Activated T-cell treated with anti-CD3 and anti-CD28 coated beads, Interleukin-2, amount 50 U/mL, for 1 hour (primary cell): ENCODE measurements around the gene XPR1.
"Not testable (repeated sequence)": the region's sequence is repeated elsewhere in the genome, so short reads cannot be mapped to it uniquely, and the experiment has no call there.

ENCODE experiments used
- DNase-seq: peaks from one replicate; pipeline ENCODE4 v3.0.0-alpha.2; 2020

Gene XPR1

DNA sequence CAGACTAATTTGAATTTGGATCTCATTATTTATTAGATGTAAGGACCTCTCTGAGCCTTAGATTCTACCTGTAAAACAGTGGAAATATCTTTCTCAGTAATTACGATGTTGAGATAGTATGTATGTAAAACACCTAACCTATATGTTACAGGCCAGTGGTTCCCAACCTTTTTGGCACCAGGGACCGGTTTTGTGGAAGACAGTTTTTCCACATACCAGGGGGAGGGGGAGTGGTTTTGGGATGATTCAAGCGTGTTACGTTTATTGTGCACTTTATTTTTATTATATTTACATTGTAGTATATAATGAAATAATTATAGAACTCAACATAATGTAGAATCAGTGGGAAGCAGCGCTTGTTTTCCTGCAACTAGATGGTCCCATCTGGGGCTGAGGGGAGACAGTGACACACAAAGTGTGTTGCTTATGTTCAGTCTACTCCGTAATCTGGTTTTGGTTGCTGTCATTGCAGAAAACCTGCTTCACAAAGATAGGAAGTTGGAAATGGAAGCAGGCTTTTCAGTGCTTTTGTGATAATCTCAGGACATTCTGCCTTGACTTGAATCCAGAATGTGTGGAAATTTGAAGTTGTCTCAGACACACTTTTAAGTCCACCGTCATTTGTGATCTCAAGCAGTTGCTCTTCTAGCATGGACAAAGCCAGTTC is 12.8 kb downstream of the XPR1 start:
- no peak for DNase-seq

DNA sequence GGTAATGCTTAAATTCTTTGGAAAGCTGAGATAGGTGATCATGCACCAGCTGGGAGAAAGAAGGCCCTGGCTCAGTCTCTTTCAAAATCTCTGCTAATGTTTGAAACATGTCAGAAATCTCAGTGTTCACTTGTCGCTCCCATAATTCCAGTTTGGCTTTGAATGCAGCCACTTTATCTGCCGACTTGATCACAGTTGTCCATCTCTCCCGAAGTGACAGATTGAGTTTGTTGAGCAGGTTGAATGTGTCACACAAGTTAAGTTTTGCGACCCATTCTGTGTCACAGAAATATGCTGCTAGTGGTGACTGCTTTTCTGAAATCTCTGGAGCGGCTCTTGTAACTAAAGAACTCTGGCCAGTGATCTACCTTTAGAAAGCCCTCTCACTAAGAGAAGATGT is 13.4 kb downstream of the XPR1 start:
- DNase-seq, result not testable (repeated sequence)

DNA sequence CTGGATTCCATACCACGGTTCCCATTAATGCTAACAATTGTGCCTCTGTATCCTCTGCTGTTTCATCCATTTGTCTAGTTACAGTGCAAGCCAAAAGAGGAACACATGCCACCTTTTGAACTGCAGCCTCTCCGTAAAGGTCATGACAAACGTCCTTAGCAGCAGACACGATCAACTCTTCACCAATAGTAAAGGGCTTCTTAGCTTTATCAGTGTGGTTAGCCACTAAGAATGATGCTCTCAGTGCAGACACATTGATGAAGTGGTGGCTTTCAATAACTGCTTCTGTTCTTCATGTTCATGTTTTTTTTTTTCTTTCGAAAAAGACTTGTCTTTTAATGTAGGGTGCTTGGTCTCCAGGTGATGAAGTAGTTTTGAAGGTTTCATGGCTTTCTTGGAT is 14.3 kb downstream of the XPR1 start:
- DNase-seq, result no peak

DNA sequence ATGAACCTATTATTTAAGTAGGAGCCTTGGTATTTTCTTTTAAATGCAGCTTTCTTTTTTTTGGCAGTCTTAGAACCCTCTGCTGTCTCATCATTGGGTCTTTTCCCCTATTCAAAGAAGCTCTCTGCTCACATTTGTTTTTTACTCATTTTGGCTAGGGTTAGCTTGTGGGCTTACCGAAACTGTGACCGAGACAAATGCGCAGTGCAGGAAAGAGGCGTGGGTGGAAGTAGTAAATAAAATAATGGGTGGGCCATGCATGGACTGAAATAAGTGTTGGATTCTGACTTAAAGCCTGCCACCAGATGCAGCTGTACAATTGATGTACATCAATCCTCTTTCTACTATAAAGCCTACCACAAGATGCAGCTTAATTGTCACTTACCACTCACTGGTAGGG is 14.7 kb downstream of the XPR1 start:
- no peak for DNase-seq

DNA sequence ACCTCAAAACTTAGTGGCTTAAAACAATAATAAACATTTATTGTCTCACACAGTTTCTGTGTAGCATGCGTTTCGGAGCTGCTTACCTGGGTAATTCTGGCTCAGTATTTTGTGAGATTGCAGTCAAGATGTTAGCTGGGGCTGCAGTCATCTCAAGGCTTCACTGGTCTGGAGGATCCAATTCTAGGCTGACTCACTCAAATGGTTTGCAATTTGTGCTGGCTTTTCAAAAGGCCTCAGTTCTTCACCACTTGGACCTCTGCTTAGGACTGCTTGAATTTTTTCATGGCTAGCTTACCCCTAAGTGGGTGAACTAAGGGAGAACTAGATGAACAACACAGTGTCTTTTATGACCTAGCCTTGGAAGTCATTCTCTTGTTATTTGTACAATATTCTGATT is 21.0 kb downstream of the XPR1 start:
- DNase-seq, result no peak

DNA sequence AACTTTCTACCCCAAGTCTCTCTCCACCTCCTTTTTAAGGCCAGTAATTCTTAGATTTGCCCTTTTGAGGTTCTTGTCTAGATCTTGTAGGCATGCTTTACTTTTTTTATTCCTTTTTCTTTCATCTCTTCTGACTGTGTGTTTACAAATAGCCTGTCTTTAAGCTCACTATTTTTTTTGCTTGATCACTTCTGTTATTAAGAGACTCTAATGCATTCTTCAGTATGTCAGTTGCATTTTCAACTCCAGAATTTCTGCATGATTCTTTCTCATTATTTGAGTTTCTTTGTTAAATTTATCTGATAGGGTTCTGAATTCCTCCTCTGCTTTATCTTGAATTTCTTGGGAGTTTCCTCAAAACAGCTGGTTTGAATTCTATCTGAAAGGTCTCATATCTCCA is 30.9 kb downstream of the XPR1 start:
- DNase-seq, result no peak

DNA sequence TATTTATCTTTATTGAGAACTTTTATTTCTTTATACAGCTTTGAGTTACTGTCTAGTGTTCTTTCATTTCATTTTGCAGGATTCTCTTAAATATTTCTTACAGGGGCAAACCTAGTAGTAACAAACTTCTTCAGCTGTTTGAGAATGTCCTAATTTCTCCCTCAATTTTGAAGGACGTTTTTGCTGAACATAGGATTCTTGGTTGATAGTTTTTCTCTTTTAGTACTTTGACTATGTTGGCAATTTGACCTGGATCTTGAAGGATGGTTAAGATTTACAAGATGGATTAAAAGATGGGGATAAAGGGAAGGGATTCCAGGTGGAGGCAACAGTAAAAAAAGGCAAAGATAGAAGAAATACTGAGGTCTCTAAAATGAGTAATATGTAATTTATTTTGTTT is 38.9 kb downstream of the XPR1 start:
- DNase-seq, result no peak

DNA sequence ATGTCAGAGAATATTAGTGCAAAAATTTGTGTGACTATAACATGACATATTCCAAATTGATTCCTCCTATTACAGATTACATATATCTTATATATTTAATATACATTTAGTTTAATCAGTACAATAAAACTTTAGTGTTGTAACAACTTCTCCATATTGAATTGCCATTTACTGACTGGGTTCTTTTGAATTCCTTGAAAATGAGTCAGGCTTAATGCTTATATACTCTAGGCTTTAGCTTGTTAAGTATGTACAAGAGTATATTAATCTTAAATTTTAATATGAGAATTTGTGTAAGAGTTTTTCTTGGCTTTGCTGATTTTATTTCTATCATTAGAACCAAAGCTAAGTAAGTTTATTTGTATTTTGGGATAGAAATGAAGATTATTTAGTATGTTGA is 40.3 kb downstream of the XPR1 start:
- no peak for DNase-seq

DNA sequence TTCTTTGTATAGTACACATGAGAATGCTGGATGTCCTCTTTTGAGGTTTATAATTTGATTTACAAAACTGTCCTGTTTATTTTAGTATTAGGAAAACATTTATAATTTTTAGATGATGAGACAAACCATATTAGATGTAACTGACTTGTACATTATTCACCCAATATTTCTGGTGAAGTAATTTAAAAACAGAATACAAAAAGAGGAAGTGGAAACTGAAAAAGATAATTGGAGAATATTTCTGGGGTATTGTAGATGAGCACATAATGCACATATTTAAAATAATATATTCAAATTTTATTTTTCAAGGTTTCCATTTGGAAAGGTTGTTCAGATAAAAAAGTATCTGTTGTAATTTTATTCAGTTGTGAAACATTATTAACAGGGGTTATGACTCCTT is 40.7 kb downstream of the XPR1 start:
- DNase-seq, result no peak

DNA sequence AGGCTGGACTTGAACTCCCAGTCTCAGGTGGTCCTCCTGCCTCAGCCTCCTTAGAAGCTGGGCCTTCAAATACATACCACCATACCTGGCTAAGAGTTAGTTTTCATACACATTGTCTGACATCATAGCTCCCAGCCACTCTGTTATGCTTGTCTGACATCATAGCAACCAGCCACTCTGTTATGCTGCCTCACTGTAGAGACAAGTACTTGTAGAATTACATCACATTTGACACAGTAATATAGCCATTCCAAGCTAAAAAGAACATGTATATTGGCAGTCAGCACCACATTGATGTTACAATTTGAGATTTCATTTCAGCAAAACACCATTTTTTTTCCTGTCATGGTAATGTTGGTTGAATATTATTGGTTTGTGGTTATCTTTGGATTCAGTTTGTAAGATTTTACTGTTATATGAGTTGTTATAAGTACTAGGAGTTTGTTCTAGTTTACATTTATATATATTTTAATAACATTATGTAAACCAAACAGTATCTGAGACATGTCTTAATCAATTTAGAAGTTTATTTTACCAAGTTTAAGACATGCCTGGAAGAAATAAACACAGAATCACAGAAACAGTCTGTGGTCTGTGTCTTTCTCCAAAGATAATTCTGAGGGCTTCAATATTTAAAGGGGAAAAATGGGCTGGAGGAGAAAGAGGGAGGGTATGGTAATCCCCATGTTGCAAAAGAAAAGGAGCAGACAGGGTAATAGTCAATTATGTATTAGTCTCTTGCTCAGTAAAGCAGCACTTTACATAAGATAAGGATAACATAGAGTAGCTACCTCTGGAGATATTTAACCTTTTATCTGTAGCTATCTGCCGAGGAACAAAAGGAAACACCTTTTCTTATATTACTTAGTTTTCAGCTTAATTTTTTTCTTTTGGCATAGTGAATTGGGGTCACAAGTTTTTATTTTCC is 43.0 kb downstream of the XPR1 start:
- no peak for DNase-seq

DNA sequence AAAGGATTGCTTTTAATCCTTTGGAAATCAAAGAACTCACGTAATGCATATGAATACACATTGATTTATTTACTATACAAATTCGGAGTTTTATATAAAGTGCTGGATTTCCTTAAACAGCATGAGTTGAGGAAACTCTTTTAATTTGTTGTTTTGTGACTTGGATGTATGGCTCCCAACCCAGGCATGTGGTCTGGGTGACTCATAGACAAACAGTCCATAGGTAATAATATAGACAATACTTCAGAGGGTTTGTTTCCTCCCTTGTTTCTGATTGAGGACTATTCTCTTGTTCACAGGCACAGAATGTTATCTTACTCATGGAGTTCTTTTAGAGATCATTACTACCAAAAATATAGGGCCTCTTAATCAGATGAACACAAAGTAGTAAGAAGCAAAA is 43.8 kb downstream of the XPR1 start:
- no peak for DNase-seq

DNA sequence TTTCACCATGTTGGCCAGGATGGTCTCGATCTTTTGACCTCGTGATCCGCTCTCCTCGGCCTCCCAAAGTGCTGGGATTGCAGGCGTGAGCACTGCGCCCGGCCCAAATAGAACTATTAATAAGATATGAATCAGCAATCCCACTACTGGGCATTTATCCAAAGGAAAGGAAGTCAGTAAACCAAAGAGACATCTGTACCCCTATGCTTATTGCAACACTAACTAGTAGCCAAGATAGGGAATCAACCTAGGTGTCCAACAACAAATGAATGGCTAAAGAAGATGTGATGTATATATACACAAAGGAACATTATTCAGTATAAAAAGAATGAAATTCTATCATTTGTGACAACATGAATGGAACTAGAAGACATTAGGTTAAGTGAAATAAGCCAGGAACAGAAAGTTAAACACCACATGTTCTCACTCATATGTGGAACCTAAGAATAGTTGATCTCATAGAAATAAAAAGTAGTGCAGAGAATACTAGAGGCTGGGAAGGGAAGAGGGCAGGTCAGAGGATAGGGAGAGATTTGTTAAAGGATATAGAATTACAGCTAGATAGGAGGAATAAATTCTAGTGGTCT is 48.8 kb downstream of the XPR1 start:
- DNase-seq, result no peak

DNA sequence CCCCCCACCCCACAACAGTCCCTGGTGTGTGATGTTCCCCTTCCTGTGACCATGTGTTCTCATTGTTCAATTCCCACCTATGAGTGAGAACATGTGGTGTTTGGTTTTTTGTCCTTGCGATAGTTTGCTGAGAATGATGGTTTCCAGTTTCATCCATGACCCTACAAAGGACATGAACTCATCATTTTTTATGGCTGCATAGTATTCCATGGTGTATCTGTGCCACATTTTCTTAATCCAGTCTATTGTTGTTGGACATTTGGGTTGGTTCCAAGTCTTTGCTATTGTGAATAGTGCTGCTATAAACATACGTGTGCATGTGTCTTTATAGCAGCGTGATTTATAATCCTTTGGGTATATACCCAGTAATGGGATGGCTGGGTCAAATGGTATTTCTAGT is 51.3 kb downstream of the XPR1 start:
- not testable (repeated sequence) for DNase-seq

DNA sequence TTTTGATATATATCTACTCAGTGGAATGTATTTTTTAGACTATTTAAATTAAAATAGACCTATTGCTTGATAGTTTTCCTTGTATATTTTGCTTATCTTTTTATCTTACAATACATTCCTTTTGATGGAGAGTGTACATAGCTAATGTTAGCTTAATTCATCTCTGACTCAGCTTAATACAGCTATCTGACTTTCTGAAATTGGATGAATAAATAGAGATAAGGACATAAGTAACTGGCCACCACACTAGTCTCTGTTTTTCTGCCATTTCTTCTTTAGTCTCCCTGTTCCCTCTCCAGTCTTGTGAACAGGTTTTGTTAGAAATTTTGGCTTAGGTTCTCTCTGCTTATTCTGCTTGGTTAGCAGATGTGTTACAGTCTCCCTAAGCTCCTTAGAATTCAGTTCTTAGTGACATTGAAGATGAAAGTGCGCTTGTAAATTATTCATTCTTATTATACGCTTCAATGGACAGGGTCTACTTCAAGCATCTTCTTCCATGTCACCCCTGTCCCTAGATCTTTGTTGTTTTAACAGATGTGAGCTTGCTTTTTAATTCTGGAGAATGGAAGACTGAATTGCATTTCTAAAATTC is 59.6 kb downstream of the XPR1 start:
- no peak for DNase-seq

DNA sequence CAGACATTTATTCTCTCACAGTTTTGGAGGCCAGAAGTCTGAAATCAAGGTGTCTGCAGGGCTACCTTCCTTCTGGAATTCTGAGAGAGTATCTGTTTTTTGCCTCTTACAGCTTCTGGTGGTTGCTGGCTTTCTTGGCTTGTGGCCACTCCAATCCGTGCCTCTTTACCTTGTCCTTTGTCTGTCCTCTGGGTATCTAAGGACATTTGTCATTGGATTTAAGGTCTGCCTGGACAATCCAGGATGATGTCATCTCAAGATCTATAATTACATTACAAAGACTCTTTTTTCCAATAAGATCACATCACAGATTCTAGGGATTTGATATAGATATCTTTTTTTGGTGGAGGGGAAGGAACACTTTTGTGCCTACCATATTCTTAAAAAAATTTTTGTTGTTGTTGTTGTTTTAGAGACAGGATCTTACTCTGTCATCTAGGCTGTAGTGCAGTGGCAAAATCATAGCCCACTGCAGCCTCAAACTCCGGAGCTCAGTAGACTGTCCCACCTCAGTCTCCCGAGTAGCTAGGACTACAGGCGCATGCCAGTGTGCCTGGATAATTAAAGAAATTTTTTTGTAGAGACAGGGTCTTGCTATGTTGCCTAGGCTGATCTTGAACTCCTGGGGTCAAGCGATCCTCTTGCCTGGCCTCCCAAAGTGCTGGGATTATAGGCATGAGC is 61.9 kb downstream of the XPR1 start:
- no peak for DNase-seq

DNA sequence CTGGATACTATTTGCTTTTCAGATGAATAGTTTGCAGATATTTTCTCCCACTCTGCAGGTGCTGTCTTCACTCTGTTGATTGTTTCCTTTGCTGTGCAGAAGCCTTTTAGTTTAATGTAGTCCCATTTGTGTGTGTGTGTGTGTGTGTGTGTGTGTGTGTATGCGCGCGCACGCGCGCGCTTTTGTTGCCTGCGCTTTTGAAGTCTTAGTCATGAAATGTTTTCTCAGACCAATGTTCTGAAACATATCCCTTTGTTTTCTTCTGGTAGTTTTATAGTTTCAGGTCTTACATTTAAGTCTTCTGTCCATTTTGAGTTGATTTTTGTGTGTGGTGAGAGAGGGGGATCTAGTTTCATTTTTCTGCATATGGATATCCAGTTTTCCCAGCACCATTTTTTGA is 63.5 kb downstream of the XPR1 start:
- DNase-seq, result no peak

DNA sequence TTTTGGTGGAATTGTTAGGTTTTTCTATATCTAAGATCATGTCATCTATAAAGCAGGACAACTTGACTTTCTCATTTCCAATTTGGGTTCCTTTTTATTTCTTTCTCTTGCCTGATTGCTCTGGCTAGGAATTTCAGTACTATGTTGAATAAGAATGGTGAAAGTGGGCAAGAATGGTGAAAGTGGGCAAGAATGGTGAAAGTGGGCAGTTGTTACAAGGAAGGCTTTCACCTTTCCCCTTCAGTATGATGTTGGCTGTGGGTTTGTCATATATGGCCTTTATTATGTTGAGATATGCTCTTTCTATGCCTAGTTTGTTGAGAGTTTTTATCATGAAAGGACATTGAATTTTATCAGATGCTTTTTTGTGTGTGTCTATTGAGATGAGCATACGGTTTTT is 64.5 kb downstream of the XPR1 start:
- no peak for DNase-seq

DNA sequence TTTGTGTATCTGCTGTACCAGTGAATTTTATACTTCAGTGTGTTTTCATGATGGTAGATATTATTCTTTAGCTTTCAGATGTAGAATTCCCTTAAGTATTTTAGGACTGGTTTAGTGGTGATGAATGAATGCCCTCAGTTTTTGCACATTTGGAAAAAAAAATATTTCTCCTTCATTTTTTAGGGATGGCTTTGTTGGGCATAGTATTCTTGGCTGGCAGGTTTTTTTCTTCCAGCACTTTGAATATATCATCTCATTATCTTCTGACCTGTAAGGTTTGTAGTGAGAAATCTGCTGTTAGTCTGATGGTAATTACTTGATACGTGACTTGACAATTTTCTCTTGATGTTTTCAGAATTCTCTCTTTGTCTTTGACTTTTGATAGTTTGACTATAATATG is 66.8 kb downstream of the XPR1 start:
- no peak for DNase-seq

DNA sequence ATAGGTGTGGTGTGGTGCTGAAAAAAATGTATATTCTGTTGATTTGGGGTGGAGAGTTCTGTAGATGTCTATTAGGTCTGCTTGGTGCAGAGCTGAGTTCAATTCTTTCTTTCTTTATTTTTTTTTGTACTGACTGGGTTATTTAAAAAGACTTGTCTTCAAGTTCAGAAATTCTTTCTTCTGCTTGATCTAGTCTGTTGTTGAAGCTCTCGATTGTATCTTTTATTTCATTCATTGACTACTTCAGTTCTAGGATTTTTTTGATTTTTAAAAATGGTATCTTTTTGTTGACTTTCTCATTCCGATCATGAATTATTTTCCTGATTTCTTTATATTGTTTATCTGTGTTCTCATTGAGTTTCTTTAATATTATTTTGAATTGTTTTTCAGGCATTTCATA is 70.6 kb downstream of the XPR1 start:
- not testable (repeated sequence) for DNase-seq

DNA sequence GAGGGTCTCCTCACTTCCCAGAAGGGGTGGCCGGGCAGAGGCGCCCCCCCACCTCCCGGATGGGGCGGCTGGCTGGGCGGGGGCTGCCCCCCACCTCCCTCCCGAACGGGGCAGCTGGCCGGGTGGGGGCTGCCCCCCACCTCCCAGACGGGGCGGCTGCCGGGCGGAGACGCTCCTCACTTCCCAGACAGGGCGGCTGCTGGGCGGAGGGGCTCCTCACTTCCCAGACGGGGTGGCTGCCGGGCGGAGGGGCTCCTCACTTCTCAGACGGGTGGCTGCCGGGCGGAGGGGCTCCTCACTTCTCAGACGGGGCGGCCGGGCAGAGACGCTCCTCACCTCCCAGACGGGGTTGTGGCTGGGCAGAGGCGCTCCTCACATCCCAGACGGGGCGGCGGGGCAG is 78.9 kb downstream of the XPR1 start:
- not testable (repeated sequence) for DNase-seq

DNA sequence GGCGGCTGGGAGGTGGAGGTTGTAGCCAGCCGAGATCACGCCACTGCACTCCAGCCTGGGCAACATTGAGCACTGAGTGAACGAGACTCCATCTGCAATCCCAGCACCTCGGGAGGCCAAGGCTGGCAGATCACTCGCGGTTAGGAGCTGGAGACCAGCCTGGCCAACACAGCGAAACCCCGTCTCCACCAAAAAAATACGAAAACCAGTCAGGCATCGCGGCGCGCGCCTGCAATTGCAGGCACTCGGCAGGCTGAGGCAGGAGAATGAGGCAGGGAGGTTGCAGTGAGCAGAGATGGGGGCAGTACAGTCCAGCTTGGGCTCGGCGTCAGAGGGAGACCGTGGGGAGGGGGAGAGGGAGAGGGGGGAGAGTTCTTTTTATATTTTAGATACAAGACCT is 79.4 kb downstream of the XPR1 start:
- not testable (repeated sequence) for DNase-seq

DNA sequence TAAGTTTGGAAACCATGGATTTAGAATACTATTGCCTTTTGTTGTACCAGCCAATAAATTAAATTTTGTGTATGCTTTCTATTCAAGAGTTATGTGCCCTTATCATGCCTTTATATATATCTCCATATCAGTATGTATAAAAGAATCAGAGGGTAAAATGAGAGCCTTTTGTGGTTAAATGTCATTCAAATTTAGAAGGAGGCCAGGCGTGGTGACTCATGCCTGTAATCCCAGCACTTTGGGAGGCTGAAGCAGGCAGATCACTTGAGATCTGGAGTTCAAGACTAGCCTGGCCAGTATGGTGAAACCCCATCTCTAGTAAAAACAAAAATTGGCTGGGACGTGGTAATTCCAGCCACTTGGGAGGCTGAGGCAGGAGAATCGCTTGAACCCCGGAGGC is 88.9 kb downstream of the XPR1 start:
- DNase-seq, result no peak

DNA sequence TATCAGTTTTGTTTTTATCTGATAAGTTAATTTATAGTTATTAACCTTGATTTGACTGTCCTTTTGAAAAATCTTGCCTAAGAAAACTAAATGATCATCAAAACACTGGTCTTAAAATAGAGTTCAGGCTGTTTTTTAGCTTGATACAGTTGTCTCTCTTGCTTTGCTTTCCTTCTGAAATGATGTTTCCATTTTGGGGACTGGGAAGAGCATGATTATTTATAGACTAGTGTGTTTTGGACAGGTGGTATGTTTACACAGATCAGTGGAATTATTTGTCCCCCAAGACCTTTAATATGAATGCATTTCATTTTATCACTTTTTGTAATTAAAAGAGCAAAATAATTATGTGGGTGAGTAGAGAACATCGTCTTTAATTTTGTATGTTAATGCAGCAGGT is 90.8 kb downstream of the XPR1 start:
- DNase-seq, result no peak
